HepG2 (cell line): ENCODE measurements around the gene NIT2. TPM values are rescaled to one million over a fixed set of nuclear protein-coding genes. Genes with fewer than 3 reads are reported as not detected.
A peak's percentile ranks its signal among the peaks of the same experiment; 100 is the strongest.

Experiments used
- DNMT1 ChIP-seq: sonication (generic); formaldehyde crosslinking; IDR thresholded peaks from 2 replicates; pipeline ENCODE4 v1.5.1; 2020; ENCODE audit warnings: mild to moderate bottlenecking, missing genetic modification reagents
- EHMT2 ChIP-seq: fragments of 200-600 bp; sonication (generic); IDR thresholded peaks from 2 replicates; pipeline ENCODE4 v1.7.0; 2017; ENCODE audit warnings: antibody characterized with exemption, low read depth, low read length, borderline replicate concordance
- ELK4 ChIP-seq: sonication (generic); formaldehyde crosslinking; IDR thresholded peaks from 2 replicates; pipeline ENCODE4 v1.9.0; 2021; ENCODE audit warnings: missing genetic modification reagents, borderline replicate concordance
- FOXO1 ChIP-seq: sonication (generic); formaldehyde crosslinking; IDR thresholded peaks from 2 replicates; pipeline ENCODE4 v1.4.0; 2020; ENCODE audit warnings: missing genetic modification reagents
- GZF1 ChIP-seq: sonication (generic); formaldehyde crosslinking; IDR thresholded peaks from 2 replicates; pipeline ENCODE4 v1.5.1; 2020; ENCODE audit warnings: mild to moderate bottlenecking, missing genetic modification reagents
- HCFC1 ChIP-seq: fragments of 150-350 bp; IDR thresholded peaks from 2 replicates; pipeline ENCODE4 v1.6.1; 2014; ENCODE audit warnings: low read depth, low read length
- HDAC6 ChIP-seq: fragments of 200-600 bp; sonication (generic); IDR thresholded peaks from 2 replicates; pipeline ENCODE4 v1.7.0; 2017; ENCODE audit warnings: mild to moderate bottlenecking, antibody characterized with exemption, low read length, low read depth
- HHEX ChIP-seq: IDR thresholded peaks from 2 replicates; pipeline ENCODE4 v1.6.1; 2016; ENCODE audit warnings: control low read depth
- IKZF4 ChIP-seq: sonication (generic); formaldehyde crosslinking; IDR thresholded peaks from 2 replicates; pipeline ENCODE4 v1.5.1; 2020; ENCODE audit warnings: borderline replicate concordance, mild to moderate bottlenecking, low read depth, missing genetic modification reagents; ENCODE audit errors: not compliant biosample characterization
- MAFK ChIP-seq, 2 experiments: IDR thresholded peaks in 1 of 2; conservative IDR thresholded peaks in 1 of 2; 2 replicates each; pipeline ENCODE4 v1.6.1; 2011; ENCODE audit warnings: improper control_type of control experiment in 2 of 2, low read length in 2 of 2
- MBNL3 ChIP-seq: fragments of 250-450 bp; sonication (Bioruptor Pico); conservative IDR thresholded peaks from 2 replicates; pipeline ENCODE4 v1.8.0; 2022; ENCODE audit warnings: mild to moderate bottlenecking, inconsistent platforms
- MED13 ChIP-seq: sonication (generic); formaldehyde crosslinking; IDR thresholded peaks from 2 replicates; pipeline ENCODE4 v1.5.0; 2020; ENCODE audit warnings: missing genetic modification reagents
- NFKB2 ChIP-seq: sonication (generic); formaldehyde crosslinking; IDR thresholded peaks from 2 replicates; pipeline ENCODE4 v1.4.0; 2020; ENCODE audit warnings: missing genetic modification reagents, borderline replicate concordance
- NR2C2 ChIP-seq: sonication (generic); formaldehyde crosslinking; IDR thresholded peaks from 2 replicates; pipeline ENCODE4 v1.4.0; 2020; ENCODE audit warnings: missing genetic modification reagents, mild to moderate bottlenecking, moderate library complexity, borderline replicate concordance
- PRDM4 ChIP-seq: sonication (generic); formaldehyde crosslinking; IDR thresholded peaks from 2 replicates; pipeline ENCODE4 v1.9.0; 2021; ENCODE audit warnings: missing genetic modification reagents, borderline replicate concordance
- PRPF4 ChIP-seq: fragments of 200-400 bp; formaldehyde crosslinking; IDR thresholded peaks from 2 replicates; pipeline ENCODE4 v1.6.1; 2016; ENCODE audit warnings: low read length, low read depth; ENCODE audit not compliant: poor library complexity, severe bottlenecking
- SIX4 ChIP-seq: sonication (generic); formaldehyde crosslinking; IDR thresholded peaks from 2 replicates; pipeline ENCODE4 v1.4.0; 2020; ENCODE audit warnings: missing genetic modification reagents
- SRSF1 ChIP-seq: fragments of 200-400 bp; formaldehyde crosslinking; optimal IDR thresholded peaks from 2 replicates; pipeline ENCODE3; 2017; ENCODE audit warnings: mild to moderate bottlenecking, low read depth, low read length, moderate library complexity
- TMF1 ChIP-seq: sonication (generic); formaldehyde crosslinking; IDR thresholded peaks from 2 replicates; pipeline ENCODE4 v1.8.1; 2022; ENCODE audit warnings: low read depth, missing genetic modification reagents
- YY1 ChIP-seq: IDR thresholded peaks from 2 replicates; pipeline ENCODE4 v1.6.1; 2011; ENCODE audit warnings: low read length, low read depth, moderate library complexity, mild to moderate bottlenecking; ENCODE audit not compliant: insufficient read depth, insufficient replicate concordance
- ZBTB7B ChIP-seq: sonication (generic); formaldehyde crosslinking; IDR thresholded peaks from 2 replicates; pipeline ENCODE4 v1.4.0; 2020; ENCODE audit warnings: missing genetic modification reagents
- ZFAT ChIP-seq: sonication (generic); formaldehyde crosslinking; conservative IDR thresholded peaks from 2 replicates; pipeline ENCODE4 v1.8.1; 2023; ENCODE audit warnings: missing genetic modification reagents, inconsistent platforms
- ZNF501 ChIP-seq: sonication (generic); formaldehyde crosslinking; IDR thresholded peaks from 2 replicates; pipeline ENCODE4 v1.5.1; 2020; ENCODE audit warnings: mild to moderate bottlenecking, moderate library complexity, missing genetic modification reagents
- ZNF550 ChIP-seq: sonication (generic); formaldehyde crosslinking; IDR thresholded peaks from 2 replicates; pipeline ENCODE4 v1.4.0; 2020; ENCODE audit warnings: mild to moderate bottlenecking, missing genetic modification reagents, borderline replicate concordance
- ZNF652 ChIP-seq: IDR thresholded peaks from 2 replicates; pipeline ENCODE4 v1.6.1; 2016; ENCODE audit warnings: low read depth, borderline replicate concordance
- ZNF780A ChIP-seq: sonication (generic); formaldehyde crosslinking; IDR thresholded peaks from 2 replicates; pipeline ENCODE4 v1.8.0; 2022; ENCODE audit warnings: mild to moderate bottlenecking, missing genetic modification reagents, moderate library complexity
- ZNF878 ChIP-seq: sonication (generic); formaldehyde crosslinking; IDR thresholded peaks from 2 replicates; pipeline ENCODE4 v1.8.1; 2023; ENCODE audit warnings: mild to moderate bottlenecking, missing genetic modification reagents, moderate library complexity
- polyA plus RNA-seq, 8 experiments: library from polyadenylated mRNA; depleted of rRNA in 3 of 8; stranded (reverse) in 7 of 8; unstranded in 1 of 8; fragments of >200 nt; fragmentation: Illumina TruSeq in 4 of 8; extraction: Trizol in 4 of 8; gene quantifications; 2 replicates each; pipeline versions ENCODE4 v1.2.1 to v1.2.3, GENCODE V29; 2011 to 2016; ENCODE audit warnings: low read depth in 4 of 8, missing spikeins in 1 of 8, mixed read lengths in 1 of 8; ENCODE audit not compliant: insufficient read depth in 1 of 8
- total RNA-seq, 5 experiments: library from RNA; depleted of rRNA; stranded (reverse); fragments of >200 nt; fragmentation: Illumina TruSeq; extraction: Trizol; gene quantifications; 2 replicates each; pipeline ENCODE4 v1.2.3, GENCODE V29; 2016; ENCODE audit warnings: low read depth in 1 of 5

The NIT2 gene
- total and polyA plus RNA-seq, 2 of the 13 experiments (the other 11 are each of a cell fraction or from before 2014, with no cell fraction given) = 43.4 to 49.1 TPM

DNA sequence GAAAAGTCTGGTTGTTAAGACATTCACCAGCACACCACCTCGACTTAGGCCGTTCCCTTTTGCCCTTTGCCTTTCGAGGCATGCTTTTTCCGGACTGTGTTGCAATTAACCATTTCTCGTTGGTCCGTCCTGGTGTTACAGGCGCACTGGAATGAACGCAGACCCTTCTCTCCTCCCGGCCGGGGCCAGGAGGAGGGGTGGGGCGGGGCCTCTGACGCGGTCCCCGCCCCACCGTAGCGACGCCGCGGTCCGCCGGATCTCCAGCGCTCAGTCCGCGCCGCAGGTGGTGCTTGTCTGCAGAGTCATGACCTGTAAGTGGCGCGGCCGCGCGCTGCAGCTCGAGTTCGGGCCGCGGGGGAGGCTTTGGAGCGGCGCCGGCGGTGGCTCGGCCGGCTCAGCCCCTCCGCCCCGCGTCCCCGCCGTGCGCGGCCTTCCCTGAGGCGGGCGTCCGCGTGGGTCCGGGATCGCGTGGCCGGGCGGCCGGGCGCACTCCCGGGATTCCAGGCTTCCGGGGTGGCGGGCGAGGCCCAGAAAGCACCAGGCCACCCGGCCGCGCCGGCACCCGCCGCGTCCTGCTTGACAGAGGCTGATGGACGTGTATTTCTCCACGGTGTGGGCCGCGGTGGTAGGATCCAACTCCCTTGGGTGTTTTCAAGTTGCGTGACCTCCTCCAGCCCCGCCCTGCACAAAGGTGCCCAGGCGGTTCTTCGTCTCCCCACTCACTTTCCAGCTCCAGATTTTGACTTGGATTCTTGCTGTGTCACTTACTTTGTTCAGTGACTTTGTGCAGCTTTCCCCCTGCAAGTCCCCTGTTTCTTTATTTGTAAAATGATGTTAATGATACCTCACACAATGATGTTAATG, at the start of gene NIT2 (continued):
- TF ChIP-seq ZNF878 (CRISPR knock-in tag) (no peak; the same call in 1 of the 2 replicates), PRPF4 (no peak), MBNL3 (CRISPR knock-in tag) (no peak), DNMT1 (0 out of 2 replicates have a peak, but pooled peaks have one; percentile 38), YY1 (no peak), ZNF652 (CRISPR knock-in tag) (peak; percentile 88), TMF1 (peak; percentile 32; the same call in 1 of the 2 replicates), HHEX (peak; percentile 45), FOXO1 (CRISPR knock-in tag) (0 out of 2 replicates have a peak, but pooled peaks have one; percentile 6), SIX4 (CRISPR knock-in tag) (no peak), HDAC6 (no peak), EHMT2 (no peak), ZNF550 (no peak), MAFK (conservative IDR thresholded peaks at IDR 0.05 in 1 of 2, IDR thresholded peaks at IDR 0.05 in 1 of 2; ENCODE audit: low read length in 2 of 2) (no peak), SRSF1 (no peak), NR2C2 (CRISPR knock-in tag) (peak; percentile 69; the same call in 1 of the 2 replicates), MED13 (CRISPR knock-in tag) (peak; percentile 57; the same call in 1 of the 2 replicates), NFKB2 (0 out of 2 replicates have a peak, but pooled peaks have one; percentile 45), ZBTB7B (no peak), ELK4 (CRISPR knock-in tag) (0 out of 2 replicates have a peak, but pooled peaks have one; percentile 33), IKZF4 (CRISPR knock-in tag) (no peak), HCFC1 (0 out of 2 replicates have a peak, but pooled peaks have one; percentile 22), ZNF501 (CRISPR knock-in tag) (peak; percentile 73), ZFAT (no peak), PRDM4 (no peak), ZNF780A (CRISPR knock-in tag) (no peak), GZF1 (CRISPR knock-in tag) (0 out of 2 replicates have a peak, but pooled peaks have one; percentile 53)
